Measurements from ENCODE around the gene ZBTB38. TPM values are rescaled to one million over a fixed set of nuclear protein-coding genes. Genes with fewer than 3 reads are reported as not detected.

Gene ZBTB38, protein sequence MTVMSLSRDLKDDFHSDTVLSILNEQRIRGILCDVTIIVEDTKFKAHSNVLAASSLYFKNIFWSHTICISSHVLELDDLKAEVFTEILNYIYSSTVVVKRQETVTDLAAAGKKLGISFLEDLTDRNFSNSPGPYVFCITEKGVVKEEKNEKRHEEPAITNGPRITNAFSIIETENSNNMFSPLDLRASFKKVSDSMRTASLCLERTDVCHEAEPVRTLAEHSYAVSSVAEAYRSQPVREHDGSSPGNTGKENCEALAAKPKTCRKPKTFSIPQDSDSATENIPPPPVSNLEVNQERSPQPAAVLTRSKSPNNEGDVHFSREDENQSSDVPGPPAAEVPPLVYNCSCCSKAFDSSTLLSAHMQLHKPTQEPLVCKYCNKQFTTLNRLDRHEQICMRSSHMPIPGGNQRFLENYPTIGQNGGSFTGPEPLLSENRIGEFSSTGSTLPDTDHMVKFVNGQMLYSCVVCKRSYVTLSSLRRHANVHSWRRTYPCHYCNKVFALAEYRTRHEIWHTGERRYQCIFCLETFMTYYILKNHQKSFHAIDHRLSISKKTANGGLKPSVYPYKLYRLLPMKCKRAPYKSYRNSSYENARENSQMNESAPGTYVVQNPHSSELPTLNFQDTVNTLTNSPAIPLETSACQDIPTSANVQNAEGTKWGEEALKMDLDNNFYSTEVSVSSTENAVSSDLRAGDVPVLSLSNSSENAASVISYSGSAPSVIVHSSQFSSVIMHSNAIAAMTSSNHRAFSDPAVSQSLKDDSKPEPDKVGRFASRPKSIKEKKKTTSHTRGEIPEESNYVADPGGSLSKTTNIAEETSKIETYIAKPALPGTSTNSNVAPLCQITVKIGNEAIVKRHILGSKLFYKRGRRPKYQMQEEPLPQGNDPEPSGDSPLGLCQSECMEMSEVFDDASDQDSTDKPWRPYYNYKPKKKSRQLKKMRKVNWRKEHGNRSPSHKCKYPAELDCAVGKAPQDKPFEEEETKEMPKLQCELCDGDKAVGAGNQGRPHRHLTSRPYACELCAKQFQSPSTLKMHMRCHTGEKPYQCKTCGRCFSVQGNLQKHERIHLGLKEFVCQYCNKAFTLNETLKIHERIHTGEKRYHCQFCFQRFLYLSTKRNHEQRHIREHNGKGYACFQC (N-terminal part only)
- 100 to 1,000 TPM; 120 to 143 TPM for total RNA-seq
- long read RNA-seq, transcript ZBTB38-211 (3 exons, 644 nt), result minor isoform, 10 of 51 reads
- long read RNA-seq, transcript ZBTB38-201 (1 exons, 3,588 nt), result major isoform, 15 of 51 reads
- long read RNA-seq, partial matches to known transcripts, result 2 of 51 reads
- long read RNA-seq, other reads (novel, unspliced or antisense), result 22 of 51 reads

GRCh38 chr3:141368062-141368924, at the start of gene ZBTB38:
Gene ZBTB38 (plus strand): TSS chr3:141368504. CDS start chr3:141442389, 73,885 bp downstream.
- intact Hi-C loops (cut with DNase I, micrococcal nuclease), result no loop called here

DNA sequence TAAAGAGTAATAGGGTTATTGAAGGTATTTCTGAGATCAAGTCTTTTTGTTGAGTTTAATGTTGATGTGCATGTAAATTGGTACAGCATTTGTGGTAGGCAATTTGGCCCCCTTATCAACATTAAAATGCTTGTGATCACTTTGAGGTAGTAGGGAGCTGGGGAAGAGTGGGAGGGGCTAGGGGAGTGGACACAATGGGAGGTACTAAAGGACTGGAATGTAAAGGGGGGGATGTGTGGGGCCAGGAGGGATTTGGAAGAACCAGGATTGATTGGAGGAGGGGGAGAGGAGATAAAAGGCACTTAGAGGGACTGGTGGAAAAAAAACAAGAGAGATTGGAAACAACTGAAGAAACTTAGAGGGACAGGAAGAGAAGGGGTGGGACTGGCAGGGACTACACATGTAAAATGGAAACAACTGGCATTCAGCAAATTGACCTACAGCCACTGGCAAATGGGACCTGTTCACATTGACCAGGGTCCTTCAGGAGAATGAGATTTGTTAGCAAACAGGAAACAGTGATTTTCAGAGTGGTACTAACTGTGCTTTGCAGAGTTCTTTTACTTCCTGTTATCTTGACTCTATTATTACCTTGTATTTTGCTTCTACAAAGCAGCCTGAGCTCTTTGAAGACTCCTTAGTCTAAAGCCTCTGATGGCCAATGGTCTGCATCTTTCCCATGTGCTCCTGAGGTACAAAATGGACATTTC, 47.8 kb upstream of the ZBTB38 start:
- ATAC-seq (no peak), DNase-seq (no peak)
- intact Hi-C loops (cut with DNase I, micrococcal nuclease), result no loop called here

More at GRCh38 chr3:141368062-141368924, at the start of gene ZBTB38:
- ATAC-seq (peak; percentile 91), DNase-seq (peak; percentile 88 to 96)

DNA sequence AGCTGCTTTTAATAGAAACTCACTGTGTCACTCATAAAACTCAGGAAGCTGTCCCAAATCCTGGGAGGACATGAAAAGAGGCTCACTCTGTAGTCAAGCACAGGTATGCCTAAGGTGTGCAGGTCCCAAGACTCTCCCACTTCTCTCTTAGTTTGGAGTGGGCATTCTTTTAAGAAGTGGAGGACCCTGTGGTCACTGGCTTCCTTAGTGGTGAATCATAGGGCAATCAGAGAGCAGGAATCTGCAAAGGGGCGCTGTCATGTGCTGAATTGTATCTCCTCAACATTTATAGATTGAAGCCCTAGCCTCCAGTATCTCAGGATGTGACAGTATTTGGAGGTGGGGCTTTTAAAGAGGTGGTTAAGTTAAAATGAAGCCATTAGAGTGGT, 47.2 kb upstream of the ZBTB38 start:
- ATAC-seq, result no peak
- intact Hi-C loops (cut with DNase I, micrococcal nuclease), result no loop called here
- DNase-seq, result no peak

DNA sequence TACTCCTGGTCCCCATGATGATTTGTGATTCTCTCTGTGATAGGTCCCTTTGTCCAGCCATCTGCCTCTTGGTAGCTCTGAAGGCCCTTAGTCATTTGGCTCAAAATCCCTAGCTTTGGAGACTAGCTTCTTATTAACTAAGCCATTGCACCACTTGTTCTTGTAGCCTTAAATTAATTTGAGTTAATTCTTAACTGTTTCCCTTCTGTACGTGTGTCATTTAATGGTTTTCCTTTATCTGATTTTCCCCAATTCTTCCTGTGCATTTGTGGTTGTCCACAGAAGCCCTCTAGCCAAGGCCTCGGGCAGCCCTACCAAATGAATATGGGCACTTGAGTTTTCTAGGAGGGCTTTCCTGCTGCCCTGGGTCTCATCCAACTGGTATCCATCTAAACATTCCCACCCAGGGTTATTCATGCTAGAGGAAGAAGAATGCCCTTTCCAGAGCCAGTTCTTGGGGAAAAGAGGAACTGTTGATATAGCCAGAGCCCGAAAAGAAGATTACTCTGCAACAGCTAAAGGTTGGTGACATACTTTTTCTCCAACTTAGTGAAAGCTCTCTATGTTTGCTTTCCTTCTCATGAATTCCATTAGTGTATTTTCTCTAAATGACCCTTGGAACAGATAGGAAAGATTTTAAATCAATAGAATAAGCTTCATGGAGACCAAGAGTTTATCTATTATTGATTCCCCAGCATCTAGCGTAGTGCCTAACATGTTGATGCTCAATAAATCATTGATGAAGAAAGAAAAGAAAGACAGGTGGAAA, 44.2 kb upstream of the ZBTB38 start:
- DNase-seq, result no peak
- peak; percentile 5 for ATAC-seq
- intact Hi-C loops (cut with DNase I, micrococcal nuclease), result no loop called here

DNA sequence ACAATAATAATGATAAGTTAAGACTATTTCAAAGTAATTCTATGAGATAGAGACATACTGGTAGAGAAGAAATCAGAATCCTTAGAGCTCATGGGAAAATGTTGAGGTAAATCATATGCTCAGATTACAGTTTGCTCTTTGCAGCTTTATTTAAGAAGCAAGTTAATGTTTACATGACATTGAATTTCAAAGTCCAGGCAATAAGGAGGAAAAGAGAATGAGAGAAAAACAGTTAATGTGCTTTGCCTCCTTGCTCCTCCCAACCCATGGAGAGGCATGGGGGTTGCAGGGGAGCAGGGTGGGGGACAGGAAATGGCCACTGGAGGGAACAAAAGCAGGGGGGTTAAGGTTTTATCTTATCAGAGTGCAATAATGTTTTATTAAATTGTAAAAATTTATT, 42.2 kb upstream of the ZBTB38 start:
- peak; percentile 58 to 88 for DNase-seq
- peak; percentile 90 for ATAC-seq
- intact Hi-C loops (cut with DNase I, micrococcal nuclease), result no loop called here

- intact Hi-C loops (cut with DNase I, micrococcal nuclease), result no loop called here
- no peak for DNase-seq
- ATAC-seq, result peak; percentile 24
These were observed 41.7 kb upstream of the ZBTB38 start for GRCh38 chr3:141326626-141327025.

- DNase-seq, result no peak
- no peak for ATAC-seq
- intact Hi-C loops (cut with DNase I, micrococcal nuclease), result no loop called here
These were observed 39.8 kb upstream of the ZBTB38 start for GRCh38 chr3:141328286-141329166.

DNA sequence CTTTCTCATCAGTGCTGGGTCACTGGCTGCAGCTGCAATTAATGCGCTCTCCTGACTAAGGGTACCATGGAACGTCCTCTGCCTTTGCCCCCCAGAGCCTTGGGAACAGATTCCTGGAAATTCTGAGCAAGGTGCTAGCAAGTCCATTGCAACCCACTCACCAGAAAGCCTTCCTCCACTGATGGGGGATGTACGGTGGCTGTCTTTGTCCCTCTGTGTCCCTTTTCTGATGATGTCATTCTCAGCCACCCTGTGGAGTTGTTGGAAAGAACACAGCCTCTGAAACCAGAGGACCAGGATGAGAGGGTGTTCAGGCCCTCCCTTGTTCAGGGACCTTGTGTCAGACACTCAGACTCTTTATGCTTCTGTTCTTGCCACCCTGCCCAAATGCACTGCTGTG, 38.1 kb upstream of the ZBTB38 start:
- ATAC-seq (no peak), DNase-seq (no peak)
- intact Hi-C loops (cut with DNase I, micrococcal nuclease), result no loop called here

GRCh38 chr3:141330718-141331376, 37.5 kb upstream of the ZBTB38 start:
- no peak for ATAC-seq

GRCh38 chr3:141331377-141332318, 36.7 kb upstream of the ZBTB38 start:
- ATAC-seq, result peak; percentile 21
- intact Hi-C loops (cut with DNase I, micrococcal nuclease), result no loop called here
- no peak for DNase-seq

More at GRCh38 chr3:141330718-141331376, 37.5 kb upstream of the ZBTB38 start:
- DNase-seq, result no peak
- intact Hi-C loops (cut with DNase I, micrococcal nuclease), result no loop called here

DNA sequence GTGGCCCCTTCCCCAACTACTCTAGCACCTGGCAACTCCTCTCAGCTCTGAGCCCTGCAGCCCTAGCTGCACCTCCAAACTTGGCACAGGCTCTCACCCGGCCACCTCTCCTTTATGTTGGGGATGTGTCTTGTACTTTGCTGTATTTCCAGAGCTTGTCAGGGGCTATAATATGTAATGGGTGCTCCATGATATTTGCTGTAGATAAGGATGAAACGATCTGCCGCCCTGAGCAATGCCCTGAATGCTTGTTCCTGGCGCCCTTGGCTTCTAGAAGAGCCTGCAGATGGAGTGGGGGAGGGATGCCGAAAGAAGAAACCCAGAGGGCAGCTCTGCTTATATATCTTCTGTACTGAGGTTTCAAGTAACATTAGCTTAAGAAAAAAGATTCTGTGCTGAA, 35.9 kb upstream of the ZBTB38 start:
- intact Hi-C loops (cut with DNase I, micrococcal nuclease), result no loop called here
- DNase-seq, result peak; percentile 73 to 79
- peak; percentile 86 for ATAC-seq

DNA sequence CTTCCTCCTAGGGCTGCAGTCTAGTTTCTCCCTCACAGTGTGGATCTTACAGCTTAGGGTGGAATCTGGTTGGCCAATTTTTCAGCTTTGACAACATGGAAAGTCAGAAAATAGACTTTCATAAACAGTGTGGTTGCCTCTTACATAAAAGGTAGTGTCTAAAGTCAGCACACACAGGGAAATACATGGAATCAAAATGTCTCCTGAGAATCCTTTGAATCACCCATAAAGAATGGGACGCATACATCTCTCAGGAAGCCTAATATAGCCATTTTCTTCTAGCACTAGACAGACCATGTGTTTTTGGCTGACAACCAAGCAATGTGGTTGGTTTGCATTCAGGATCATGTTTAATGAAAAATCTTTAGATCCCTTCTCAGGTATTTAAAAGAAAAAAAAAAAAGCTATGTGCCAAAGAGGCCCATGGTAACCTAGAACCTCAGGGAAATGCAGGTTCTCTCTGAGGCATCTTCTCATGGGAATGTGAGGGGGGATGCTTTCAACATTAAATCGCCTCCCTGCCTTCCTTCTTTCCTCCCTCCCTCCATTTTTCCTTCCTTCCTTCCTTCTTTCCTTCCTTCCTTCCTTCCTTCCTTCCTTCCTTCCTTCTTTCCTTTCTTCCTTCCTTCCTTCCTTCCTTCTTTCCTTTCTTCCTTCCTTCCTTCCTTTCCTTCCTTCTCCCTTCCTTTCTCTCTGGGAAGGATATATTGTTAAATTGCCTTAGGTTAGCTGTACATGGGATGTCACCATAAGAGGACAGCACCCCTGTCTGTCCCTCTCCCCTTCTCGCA, 34.3 kb upstream of the ZBTB38 start:
- intact Hi-C loops (cut with DNase I, micrococcal nuclease), result no loop called here
- no peak for ATAC-seq
- no peak for DNase-seq

GRCh38 chr3:141334627-141335250, 33.6 kb upstream of the ZBTB38 start:
- ATAC-seq (no peak), DNase-seq (no peak)
- intact Hi-C loops (cut with DNase I, micrococcal nuclease), result no loop called here
